Measurements from ENCODE around the gene KRTAP10-1.

KRTAP10-1 gene

GRCh38 chr21:44502171-44502958 lies 37.6 kb downstream of the KRTAP10-1 start:
- DNase-seq (ENCODE audit: low spot score) = no peak

- DNase-seq (ENCODE audit: low spot score) = no peak
These were observed 39.9 kb downstream of the KRTAP10-1 start for GRCh38 chr21:44500111-44500510.

- no peak for DNase-seq (ENCODE audit: low spot score)
These were observed 40.4 kb downstream of the KRTAP10-1 start for GRCh38 chr21:44499631-44500030.

GRCh38 chr21:44499211-44499560 lies 40.8 kb downstream of the KRTAP10-1 start:
- DNase-seq (ENCODE audit: low spot score) = no peak

- DNase-seq (ENCODE audit: low spot score) = no peak
These were observed 41.5 kb downstream of the KRTAP10-1 start for GRCh38 chr21:44498280-44499210.

- no peak for DNase-seq (ENCODE audit: low spot score)
These were observed 42.3 kb downstream of the KRTAP10-1 start for GRCh38 chr21:44497703-44498126.

GRCh38 chr21:44496564-44497550 lies 43.1 kb downstream of the KRTAP10-1 start:
- DNase-seq (ENCODE audit: low spot score) = no peak

GRCh38 chr21:44495611-44496563 lies 44.1 kb downstream of the KRTAP10-1 start:
- no peak for DNase-seq (ENCODE audit: low spot score)

GRCh38 chr21:44494956-44495355 lies 45.0 kb downstream of the KRTAP10-1 start:
- no peak for DNase-seq (ENCODE audit: low spot score)

GRCh38 chr21:44494418-44494817 lies 45.6 kb downstream of the KRTAP10-1 start:
- DNase-seq (ENCODE audit: low spot score) = no peak

- no peak for DNase-seq (ENCODE audit: low spot score)
These were observed 47.2 kb downstream of the KRTAP10-1 start for GRCh38 chr21:44492567-44493385.

- DNase-seq (ENCODE audit: low spot score) = no peak
These were observed 49.2 kb downstream of the KRTAP10-1 start for GRCh38 chr21:44490816-44491215.

- no peak for DNase-seq (ENCODE audit: low spot score)
These were observed 49.6 kb downstream of the KRTAP10-1 start for GRCh38 chr21:44490405-44490804.

- DNase-seq (ENCODE audit: low spot score) = no peak
These were observed 50.0 kb downstream of the KRTAP10-1 start for GRCh38 chr21:44489962-44490361.

Measured in CD4-positive, alpha-beta T cell treated with Interleukin-2 at 100 ng/mL for 4 hours (primary cell).